Astrocyte of the cerebellum (primary cell): ENCODE results near the gene PTPRU.
"Not testable (repeated sequence)": the region's sequence is repeated elsewhere in the genome, so short reads cannot be mapped to it uniquely, and the experiment has no call there.

Source experiments
- DNase-seq: peaks from one replicate; pipeline ENCODE4 v3.0.0-alpha.2; 2011; ENCODE audit warnings: low read depth
- H3K4me3 ChIP-seq: 2 replicates; pipeline ENCODE4 v1.5.1; 2011; ENCODE audit warnings: mild to moderate bottlenecking, low read depth, low read length, moderate library complexity
- in situ Hi-C: cut with HindIII; loops from 2 replicates; pipeline ENCODE4 v1.10.0; 2017; ENCODE audit warnings: low sequenced_read_pairs
- TF ChIP-seq, protein P1 (sequence below): IDR thresholded peaks from 2 replicates; pipeline ENCODE4 v1.5.1; 2012; ENCODE audit warnings: low read length, low read depth, moderate library complexity, mild to moderate bottlenecking; ENCODE audit errors: missing control alignments

Gene PTPRU

GRCh38 chr1:29227511-29227910 lies 8.8 kb upstream of the PTPRU start:
- in situ Hi-C loops, result loop anchor here (25.0 kb wide), 3 partner anchors 160 to 885 kb away; no protein-coding TSS in a partner anchor
- TF ChIP-seq, protein P1, sequence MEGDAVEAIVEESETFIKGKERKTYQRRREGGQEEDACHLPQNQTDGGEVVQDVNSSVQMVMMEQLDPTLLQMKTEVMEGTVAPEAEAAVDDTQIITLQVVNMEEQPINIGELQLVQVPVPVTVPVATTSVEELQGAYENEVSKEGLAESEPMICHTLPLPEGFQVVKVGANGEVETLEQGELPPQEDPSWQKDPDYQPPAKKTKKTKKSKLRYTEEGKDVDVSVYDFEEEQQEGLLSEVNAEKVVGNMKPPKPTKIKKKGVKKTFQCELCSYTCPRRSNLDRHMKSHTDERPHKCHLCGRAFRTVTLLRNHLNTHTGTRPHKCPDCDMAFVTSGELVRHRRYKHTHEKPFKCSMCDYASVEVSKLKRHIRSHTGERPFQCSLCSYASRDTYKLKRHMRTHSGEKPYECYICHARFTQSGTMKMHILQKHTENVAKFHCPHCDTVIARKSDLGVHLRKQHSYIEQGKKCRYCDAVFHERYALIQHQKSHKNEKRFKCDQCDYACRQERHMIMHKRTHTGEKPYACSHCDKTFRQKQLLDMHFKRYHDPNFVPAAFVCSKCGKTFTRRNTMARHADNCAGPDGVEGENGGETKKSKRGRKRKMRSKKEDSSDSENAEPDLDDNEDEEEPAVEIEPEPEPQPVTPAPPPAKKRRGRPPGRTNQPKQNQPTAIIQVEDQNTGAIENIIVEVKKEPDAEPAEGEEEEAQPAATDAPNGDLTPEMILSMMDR, result no peak
- no peak for DNase-seq
- H3K4me3 ChIP-seq, result no peak overlapping the region

GRCh38 chr1:29230204-29230552 lies 6.1 kb upstream of the PTPRU start:
- TF ChIP-seq, protein P1, result no peak
- in situ Hi-C loops, result loop anchor here (25.0 kb wide), 3 partner anchors 157 to 882 kb away; no protein-coding TSS in a partner anchor
- no peak for DNase-seq
- peak overlapping the region; percentile 69 for H3K4me3 ChIP-seq

- DNase-seq, result peak; percentile 72
- in situ Hi-C loops, result loop anchor here (25.0 kb wide), 3 partner anchors 157 to 882 kb away; no protein-coding TSS in a partner anchor
- TF ChIP-seq, protein P1, result peak; percentile 28
- H3K4me3 ChIP-seq, result peak within 1 kb of the TSS; percentile 69
Measured at GRCh38 chr1:29230553-29231378, 5.6 kb upstream of the PTPRU start, which contains the start of gene MECR. Gene MECR, minus strand, starts transcription at chr1:29230934. Its CDS starts 28 bp downstream, at chr1:29230906.

DNA sequence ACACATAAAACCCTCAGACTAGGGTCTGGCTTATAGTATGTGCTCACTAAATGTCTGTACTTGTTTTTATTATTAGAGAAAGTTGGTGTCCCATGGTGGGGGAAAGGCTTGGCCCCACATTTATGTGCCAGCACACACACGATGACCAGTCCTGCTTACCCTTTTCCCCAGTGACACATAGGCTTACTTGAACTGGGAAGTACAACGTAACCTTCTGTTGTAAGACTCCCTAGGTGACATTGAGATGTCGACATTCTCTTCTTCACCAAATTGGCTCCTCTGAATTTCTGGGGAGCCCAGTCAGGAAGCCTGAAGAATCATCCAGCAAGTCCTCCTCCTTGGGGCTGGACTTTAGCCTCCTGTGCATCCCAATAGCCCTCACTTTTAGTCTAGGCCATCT lies 3.9 kb upstream of the PTPRU start:
- no peak overlapping the region for H3K4me3 ChIP-seq
- in situ Hi-C loops, result loop anchor here (25.0 kb wide), 3 partner anchors 155 to 880 kb away; no protein-coding TSS in a partner anchor
- TF ChIP-seq, protein P1, result no peak
- DNase-seq, result no peak

DNA sequence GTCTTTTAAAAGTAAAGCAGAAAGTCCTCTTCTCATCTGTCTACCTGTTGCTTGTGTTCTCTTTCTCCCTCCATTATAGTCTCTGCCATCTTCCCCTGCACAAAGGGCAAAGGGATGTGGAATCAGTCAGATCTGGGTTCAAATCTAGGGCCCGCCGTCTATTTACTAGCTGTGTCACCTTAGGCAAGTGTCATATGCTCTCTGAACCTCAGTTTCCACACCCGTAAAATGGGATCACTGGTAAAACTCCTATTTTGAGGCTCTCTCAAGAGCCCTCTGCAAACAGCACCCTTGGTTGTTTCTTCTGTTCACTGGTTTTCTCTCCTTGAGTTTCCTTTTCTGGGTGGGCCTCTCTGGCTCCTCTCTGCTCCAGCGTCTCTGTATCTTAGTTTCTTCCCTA lies 2.6 kb upstream of the PTPRU start:
- no peak for DNase-seq
- TF ChIP-seq, protein P1, result no peak
- in situ Hi-C loops, result loop anchor here (25.0 kb wide), 3 partner anchors 154 to 879 kb away; no protein-coding TSS in a partner anchor

GRCh38 chr1:29234471-29234870 lies 1.9 kb upstream of the PTPRU start:
- DNase-seq, result no peak
- in situ Hi-C loops, result loop anchor here (25.0 kb wide), 3 partner anchors 153 to 878 kb away; no protein-coding TSS in a partner anchor
- no peak overlapping the region for H3K4me3 ChIP-seq
- TF ChIP-seq, protein P1, result no peak

More for the DNA sequence above, 2.6 kb upstream of the PTPRU start:
- no peak overlapping the region for H3K4me3 ChIP-seq

GRCh38 chr1:29234881-29235280 lies 1.4 kb upstream of the PTPRU start:
- H3K4me3 ChIP-seq, DNase-seq: not testable (repeated sequence)
- in situ Hi-C loops, result loop anchor here (25.0 kb wide), 3 partner anchors 152 to 877 kb away; no protein-coding TSS in a partner anchor
